Smooth muscle cell (in vitro differentiated cells): ENCODE results near the gene DLEC1. TPM values are rescaled to one million over a fixed set of nuclear protein-coding genes. Genes with fewer than 3 reads are reported as not detected.

ENCODE experiments used
- DNase-seq: peaks from one replicate; lab custom pipeline; 2025; ENCODE audit not compliant: unreplicated experiment; lab: John Stamatoyannopoulos, UW
- H2AFZ ChIP-seq: fragments of 200-600 bp; sonication (generic); 2 replicates; pipeline ENCODE4 v1.6.0; 2016; ENCODE audit warnings: antibody characterized with exemption, low read depth, mild to moderate bottlenecking
- H3F3A ChIP-seq: fragments of 200-600 bp; sonication (generic); 2 replicates; pipeline ENCODE4 v1.6.0; 2017; ENCODE audit warnings: antibody characterized with exemption, low read depth
- H3K27ac ChIP-seq: fragments of 200-600 bp; sonication (generic); 2 replicates; pipeline ENCODE4 v1.5.1; 2016; ENCODE audit warnings: low read depth, mild to moderate bottlenecking
- H3K27me3 ChIP-seq: fragments of 200-600 bp; sonication (generic); 2 replicates; pipeline ENCODE4 v1.6.1; 2016; ENCODE audit warnings: low read depth, mild to moderate bottlenecking
- H3K36me3 ChIP-seq: fragments of 200-600 bp; sonication (generic); 2 replicates; pipeline ENCODE4 v1.5.1; 2016; ENCODE audit warnings: low read depth
- H3K4me1 ChIP-seq: fragments of 200-600 bp; sonication (generic); 2 replicates; pipeline ENCODE4 v1.5.1; 2016; ENCODE audit warnings: low read depth
- H3K4me2 ChIP-seq: fragments of 200-600 bp; sonication (generic); 2 replicates; pipeline ENCODE4 v1.6.0; 2016; ENCODE audit warnings: mild to moderate bottlenecking
- H3K4me3 ChIP-seq: fragments of 200-600 bp; sonication (generic); 2 replicates; pipeline ENCODE4 v1.5.1; 2016; ENCODE audit warnings: mild to moderate bottlenecking
- H3K79me2 ChIP-seq: fragments of 200-600 bp; sonication (generic); 2 replicates; pipeline ENCODE4 v1.6.0; 2016; ENCODE audit warnings: low read depth, mild to moderate bottlenecking
- H3K9ac ChIP-seq: fragments of 200-600 bp; sonication (generic); 2 replicates; pipeline ENCODE4 v1.6.0; 2016; ENCODE audit warnings: low read depth
- H3K9me3 ChIP-seq: fragments of 200-600 bp; sonication (generic); replicated peaks from 2 replicates; pipeline ENCODE4 v1.5.1; 2016; ENCODE audit warnings: low read depth
- H4K20me1 ChIP-seq: fragments of 200-600 bp; sonication (generic); 2 replicates; pipeline ENCODE4 v1.6.0; 2016; ENCODE audit warnings: low read depth
- CTCF ChIP-seq: fragments of 200-600 bp; sonication (generic); IDR thresholded peaks from 2 replicates; pipeline ENCODE4 v1.5.1; 2017; ENCODE audit warnings: borderline replicate concordance, mild to moderate bottlenecking, antibody characterized with exemption; ENCODE audit not compliant: insufficient read depth, poor library complexity, severe bottlenecking
- WGBS: methylation state at CpG from one replicate; pipeline ENCODE4 v1.1.7; 2016; ENCODE audit warnings: low lambda C conversion rate; 5-methylcytosine and 5-hydroxymethylcytosine counted together
- polyA plus RNA-seq: library from polyadenylated mRNA; unstranded; fragments of >200 nt; fragmentation: Nextera tagmentation; extraction: Ambion mirVana; gene quantifications from 2 replicates; pipeline ENCODE4 v1.2.1, GENCODE V29; 2016
- total RNA-seq: library from RNA; depleted of rRNA; stranded (reverse); fragments of >200 nt; gene quantifications from 2 replicates; pipeline ENCODE4 v1.2.3, GENCODE V29; 2014

The DLEC1 gene
- total and polyA plus RNA-seq, 2 experiments from 2014 or later = 0.27 to 0.61 TPM

- WGBS = 90% methylated on average over 6 of the region's 6 CpGs
- Histone ChIP-seq H4K20me1 (peaks cover 27% of the 10 kb centered on the region), H3K4me1 (peaks cover 6% of the 10 kb centered on the region), H3K4me3 (peak overlapping the region; percentile 75), H3K9me3 (no peaks in the 10 kb centered on the region), H2AFZ (no peak overlapping the region), H3K27ac (no peak overlapping the region), H3K27me3 (no peaks in the 10 kb centered on the region), H3K4me2 (peak overlapping the region; percentile 92), H3K36me3 (no peaks in the 10 kb centered on the region), H3F3A (peaks cover 11% of the 10 kb centered on the region), H3K9ac (no peak overlapping the region), H3K79me2 (no peaks in the 10 kb centered on the region)
- DNase-seq = no peak
- no peak for TF ChIP-seq CTCF
Measured at GRCh38 chr3:38027466-38028465, 11.2 kb upstream of the DLEC1 start.

GRCh38 chr3:38028621-38029361 is 10.2 kb upstream of the DLEC1 start:
- no peak for TF ChIP-seq CTCF
- H3K9me3 ChIP-seq = no peaks in the 10 kb centered on the region
- peaks cover 6% of the 10 kb centered on the region for H3K4me1 ChIP-seq
- peaks cover 11% of the 10 kb centered on the region for H3F3A ChIP-seq
- peak overlapping the region; percentile 75 for H3K4me3 ChIP-seq
- H3K4me2 ChIP-seq = peak overlapping the region; percentile 92
- peak overlapping the region; percentile 65 for H3K9ac ChIP-seq
- peaks cover 16% of the 10 kb centered on the region for H4K20me1 ChIP-seq
- peak overlapping the region; percentile 7 for H2AFZ ChIP-seq
- H3K27ac ChIP-seq = no peak overlapping the region
- no peaks in the 10 kb centered on the region for H3K79me2 ChIP-seq
- DNase-seq = no peak
- H3K36me3 ChIP-seq = no peaks in the 10 kb centered on the region
- H3K27me3 ChIP-seq = no peaks in the 10 kb centered on the region
- 13% methylated on average over 33 of the region's 45 CpGs for WGBS

- no peak for TF ChIP-seq CTCF
- Histone ChIP-seq H3K79me2 (no peaks in the 10 kb centered on the region), H3K9me3 (no peaks in the 10 kb centered on the region), H3K9ac (peak within 1 kb of the TSS; percentile 65), H3F3A (peaks cover 11% of the 10 kb centered on the region), H3K4me3 (peak within 1 kb of the TSS; percentile 75), H3K27ac (peak within 1 kb of the TSS; percentile 69), H4K20me1 (peaks cover 11% of the 10 kb centered on the region), H3K4me1 (peaks cover 6% of the 10 kb centered on the region), H2AFZ (peak within 1 kb of the TSS; percentile 87), H3K27me3 (no peaks in the 10 kb centered on the region), H3K36me3 (no peaks in the 10 kb centered on the region), H3K4me2 (peak within 1 kb of the TSS; percentile 92)
- 4% methylated on average over 51 of the region's 75 CpGs for WGBS
- peak; percentile 49 for DNase-seq
Measured at GRCh38 chr3:38029400-38030125, 9.4 kb upstream of the DLEC1 start, which contains the start of gene PLCD1. TSS of gene PLCD1 (minus strand) at chr3:38029642. CDS start at chr3:38029539, 103 bp downstream.
